Left forelimb (tissue), 1 donor: ENCODE results near the gene GPR146.

Experiments used
- DNase-seq: peaks from one replicate; pipeline ENCODE4 v3.0.0-alpha.2; 2018; ENCODE audit warnings: low spot score

Gene GPR146

GRCh38 chr7:1093916-1094508, 49.7 kb downstream of the GPR146 start:
- no peak for DNase-seq

- DNase-seq: no peak
These were observed 50.5 kb downstream of the GPR146 start for GRCh38 chr7:1094870-1095269.

- DNase-seq: no peak
These were observed 51.3 kb downstream of the GPR146 start for GRCh38 chr7:1095621-1096155.

DNA sequence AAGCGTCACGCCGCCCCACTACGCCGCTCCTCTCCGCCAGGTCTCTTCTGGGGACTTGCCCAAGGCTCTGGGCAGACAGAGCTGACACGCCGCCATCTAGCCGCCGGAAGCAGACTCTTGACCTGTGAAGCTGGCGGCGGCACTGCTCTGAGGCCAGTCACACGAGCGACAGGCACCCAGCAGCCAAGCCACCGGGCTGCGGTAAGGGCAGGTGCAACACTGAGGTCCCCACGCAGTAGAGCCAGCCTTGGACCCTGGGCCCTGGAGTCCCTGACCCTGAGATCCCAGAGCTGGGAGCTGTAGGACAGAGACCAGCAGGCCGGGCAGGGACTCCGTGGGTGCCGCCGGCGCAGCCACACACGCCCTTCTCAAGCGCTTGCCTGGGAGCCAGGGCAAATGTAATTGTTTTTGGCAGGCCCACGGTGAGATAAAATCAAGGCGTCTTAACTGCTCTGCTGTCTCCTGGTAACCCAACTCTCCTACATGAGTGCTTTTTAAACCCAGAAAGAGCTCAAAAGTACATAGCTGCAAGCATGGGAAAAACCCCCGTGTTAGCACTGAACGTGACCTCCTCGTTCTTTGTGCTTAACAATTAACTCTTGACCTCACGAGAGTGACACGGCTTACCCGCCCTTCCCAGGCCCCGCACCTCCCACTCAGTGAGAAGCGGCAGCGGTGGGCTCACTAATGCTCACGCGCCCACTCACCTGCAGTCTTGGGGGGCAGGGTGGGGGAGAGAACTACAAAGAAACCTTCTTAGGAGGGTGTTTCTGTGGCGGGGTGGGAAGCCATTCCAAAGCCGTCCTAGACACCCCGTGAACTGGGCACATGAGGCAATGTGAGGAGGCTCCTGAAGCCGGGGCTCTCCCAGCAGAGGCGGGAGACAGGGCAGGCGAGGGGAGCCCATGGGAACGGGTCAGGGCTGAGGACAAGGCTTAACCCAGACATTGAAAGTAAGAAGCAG, 52.1 kb downstream of the GPR146 start:
- DNase-seq: no peak

- DNase-seq: no peak
These were observed 52.8 kb downstream of the GPR146 start for GRCh38 chr7:1097120-1097504.

GRCh38 chr7:1098243-1099153, 54.2 kb downstream of the GPR146 start:
- DNase-seq: no peak

GRCh38 chr7:1099154-1099542, 54.8 kb downstream of the GPR146 start:
- DNase-seq: no peak

DNA sequence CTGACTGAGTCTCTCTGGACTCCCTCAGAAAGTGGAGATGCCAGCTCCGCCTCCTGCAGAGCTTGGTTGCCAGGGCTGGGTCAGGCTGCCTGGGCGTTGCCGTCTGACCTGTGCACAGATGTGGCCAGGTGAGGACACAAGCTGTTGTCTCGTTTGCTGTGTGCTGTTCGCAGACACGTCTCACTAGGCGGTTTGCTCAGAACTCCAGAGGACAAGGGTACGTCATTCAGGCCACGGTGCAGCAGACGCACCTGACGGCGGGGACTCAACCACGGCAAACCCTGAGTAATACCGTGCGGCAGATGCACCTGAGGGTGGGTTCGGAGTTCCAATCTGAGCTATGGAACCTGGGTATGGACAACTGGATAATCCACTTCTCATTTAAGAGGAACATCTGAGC, 55.3 kb downstream of the GPR146 start:
- DNase-seq: no peak

- no peak for DNase-seq
These were observed 56.0 kb downstream of the GPR146 start for GRCh38 chr7:1100386-1100785.

GRCh38 chr7:1100834-1101562, 56.7 kb downstream of the GPR146 start:
- DNase-seq: no peak

DNA sequence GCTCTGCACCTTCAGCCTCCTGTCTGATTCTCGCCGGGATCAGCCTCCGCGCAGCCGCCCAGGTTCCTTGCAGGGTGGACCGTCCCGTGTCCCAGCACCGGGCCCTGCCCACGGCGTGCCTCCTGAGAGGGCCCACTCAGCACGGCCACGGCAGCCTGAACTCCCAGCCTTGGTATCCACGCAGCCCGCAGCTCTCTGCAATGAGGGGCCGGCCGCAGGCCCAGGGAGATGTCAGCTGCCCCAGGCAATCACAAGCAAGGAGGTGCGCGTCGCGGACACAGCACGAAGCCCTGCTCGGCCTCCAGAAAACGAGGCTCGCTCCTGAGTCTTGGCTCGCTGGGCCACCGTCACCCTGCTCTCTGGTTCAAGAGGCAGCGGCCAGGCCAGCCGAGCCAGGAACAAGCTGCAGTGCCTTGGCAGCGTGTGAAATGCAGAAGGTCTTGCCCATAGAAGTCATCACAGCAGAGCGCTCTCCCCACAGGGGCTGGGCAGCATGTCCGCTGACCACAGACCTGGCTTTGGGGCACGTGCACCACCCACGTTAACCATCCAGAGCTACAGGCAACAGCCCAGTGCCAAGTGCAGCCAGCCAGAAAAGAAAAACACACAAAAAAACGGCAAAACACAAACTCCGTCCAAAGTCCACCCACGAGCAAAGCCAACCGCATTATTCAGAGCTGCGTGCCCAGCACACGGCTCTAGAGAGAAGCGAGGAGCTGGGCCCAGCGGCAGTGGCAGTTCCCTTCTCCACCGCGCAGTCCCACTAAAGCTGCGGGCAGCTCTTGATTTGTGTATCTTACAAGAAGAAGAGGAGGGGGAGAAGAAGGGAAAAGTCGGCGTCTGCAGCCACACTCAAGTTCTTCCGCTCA, 57.5 kb downstream of the GPR146 start:
- no peak for DNase-seq

- DNase-seq: no peak
These were observed 58.9 kb downstream of the GPR146 start for GRCh38 chr7:1103009-1103788.

DNA sequence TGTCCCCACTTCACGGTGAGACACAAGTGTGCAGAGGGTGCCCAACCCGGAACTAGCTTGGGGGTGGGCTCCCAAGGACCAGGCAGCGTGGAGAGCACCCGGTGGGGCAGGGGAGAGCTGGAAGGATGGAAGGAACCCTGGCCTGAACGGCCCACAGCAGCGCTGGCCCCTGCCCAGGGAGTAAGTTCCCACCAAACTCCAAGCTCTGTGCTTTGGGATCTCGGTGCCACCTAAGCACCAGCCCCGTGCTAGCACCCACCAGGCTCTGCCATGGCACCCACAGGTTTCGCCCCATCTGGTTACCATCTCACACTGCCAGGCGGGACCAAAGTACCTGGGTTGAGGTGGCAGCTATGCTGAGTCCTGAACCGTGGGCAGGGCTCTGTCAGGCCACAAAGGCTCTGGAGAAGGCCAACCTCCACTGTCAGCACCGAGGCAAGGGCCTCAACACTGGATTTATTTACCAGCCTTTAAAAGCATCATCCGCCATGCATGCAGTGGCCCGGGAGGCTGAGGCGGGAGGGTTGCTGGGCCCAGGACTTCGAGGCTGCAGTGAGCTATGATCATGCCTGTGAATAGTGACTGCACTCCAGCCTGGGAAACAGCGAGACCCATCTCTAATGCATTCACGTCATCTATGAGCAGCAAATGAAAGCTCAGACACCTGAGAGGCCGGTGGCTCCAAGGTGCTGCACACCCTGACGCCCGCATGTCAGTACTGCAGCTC, 59.6 kb downstream of the GPR146 start:
- DNase-seq: no peak

DNA sequence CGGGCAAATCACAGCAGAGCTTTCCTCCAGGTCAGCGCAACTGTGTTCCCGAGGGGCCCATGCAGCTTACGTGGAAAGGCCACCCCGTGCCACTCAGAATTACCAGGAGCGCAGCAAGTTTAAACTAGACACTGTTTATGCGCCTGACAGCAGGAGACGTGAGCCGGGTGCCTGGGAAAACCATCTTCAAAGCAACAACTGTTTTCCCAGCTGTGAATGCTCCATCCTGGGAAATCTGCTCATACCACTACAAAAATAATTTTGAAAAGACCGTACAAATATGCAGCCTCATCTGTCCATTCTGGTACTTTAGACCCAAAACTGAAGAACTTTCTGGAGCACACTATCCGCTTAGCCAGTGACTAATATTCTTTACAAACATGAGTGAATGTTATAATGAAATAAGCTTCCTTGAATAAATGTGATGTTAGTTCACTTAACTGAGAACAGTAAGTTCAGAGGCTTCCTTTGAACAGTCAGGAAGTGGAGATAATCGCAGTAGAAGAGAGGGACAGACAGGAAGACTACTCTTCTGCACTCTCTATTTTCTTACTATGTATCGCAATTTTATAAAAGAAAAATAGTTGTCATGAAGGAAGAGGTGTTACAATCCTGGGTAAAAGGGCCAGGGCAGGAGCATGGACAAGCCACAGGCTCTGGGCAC, 60.3 kb downstream of the GPR146 start:
- DNase-seq: no peak

GRCh38 chr7:1105189-1105588, 60.8 kb downstream of the GPR146 start:
- no peak for DNase-seq

DNA sequence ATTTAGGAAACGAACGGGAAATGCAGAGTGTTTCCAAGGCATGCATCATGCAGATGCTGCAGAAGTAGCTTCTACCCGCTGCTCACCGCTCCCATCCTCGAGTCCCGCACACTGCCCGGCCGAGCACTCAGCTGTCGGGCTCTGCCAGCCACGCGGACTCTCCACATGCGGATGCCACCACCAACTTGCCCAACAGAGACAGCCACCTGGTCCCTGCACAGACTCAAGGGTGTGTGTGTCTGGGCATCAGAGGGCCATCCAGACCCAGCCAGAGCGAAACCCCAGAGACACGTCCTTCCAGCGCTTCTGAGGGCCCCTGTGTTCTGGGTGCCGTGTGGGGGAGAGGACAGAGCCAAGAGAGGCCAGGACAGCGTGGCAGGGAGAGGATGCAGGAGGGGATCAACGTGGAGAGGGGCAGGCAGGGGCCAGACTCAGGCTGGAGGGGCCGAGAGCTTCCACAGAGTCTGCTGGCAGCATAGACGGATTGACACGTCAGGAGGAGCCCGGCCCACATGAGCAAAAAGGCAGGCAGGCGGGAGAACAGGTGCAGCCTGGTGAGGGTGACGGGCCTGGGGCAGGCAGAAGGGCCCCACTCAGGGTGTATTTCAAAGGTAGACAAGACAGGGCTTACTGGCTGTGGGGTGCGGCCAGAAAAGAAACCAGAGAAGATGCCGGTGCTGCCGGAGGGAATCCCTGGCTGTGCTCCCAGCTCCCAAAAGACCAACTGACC, 61.9 kb downstream of the GPR146 start:
- DNase-seq: no peak

DNA sequence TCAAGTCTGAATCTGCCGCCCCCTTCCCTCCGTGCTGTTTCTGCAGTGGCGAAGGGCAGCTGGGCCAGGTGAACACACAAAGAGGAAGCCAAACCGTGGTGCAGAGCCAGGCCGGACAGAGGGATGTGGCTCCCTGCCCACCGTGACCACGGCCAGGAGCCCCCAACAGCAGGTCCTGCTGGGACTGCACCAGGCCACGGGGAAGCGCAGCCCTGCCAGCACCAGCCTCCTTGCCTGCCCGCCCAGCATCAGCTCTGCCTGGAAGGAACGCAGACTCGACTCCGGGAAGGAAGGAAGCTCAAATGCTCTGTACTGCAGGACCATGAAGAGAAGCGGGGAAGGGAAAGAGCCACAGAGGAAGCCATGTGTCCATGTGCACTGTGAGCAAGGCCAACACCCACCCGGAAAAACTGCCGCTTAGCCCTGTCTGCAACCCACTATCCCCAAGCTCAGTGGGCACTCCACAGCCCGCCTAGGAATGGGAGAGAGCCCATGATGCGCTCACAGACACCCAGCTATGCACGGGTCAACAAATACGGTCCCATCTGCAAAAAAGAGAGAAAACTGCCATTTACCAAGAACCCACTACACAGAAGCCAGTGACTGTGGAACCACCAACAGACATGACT, 62.6 kb downstream of the GPR146 start:
- no peak for DNase-seq
